ENCODE measurements around the gene DESI1. TPM values are rescaled to one million over a fixed set of nuclear protein-coding genes. Genes with fewer than 3 reads are reported as not detected.

The DESI1 gene
- total and polyA plus RNA-seq, 2 of the 13 experiments (the other 11 are each of a cell fraction or from before 2014, with no cell fraction given): 21.6 to 29.2 TPM

GRCh38 chr22:41564563-41564962 is 56.3 kb downstream of the DESI1 start (continued):
- TF ChIP-seq ARID5B (CRISPR knock-in tag; IDR thresholded peaks at IDR 0.05): no peak
- no peak for TF ChIP-seq JUN (CRISPR knock-in tag; IDR thresholded peaks at IDR 0.05)
- no peak for TF ChIP-seq KLF6 (CRISPR knock-in tag; IDR thresholded peaks at IDR 0.05)
- TF ChIP-seq HINFP (CRISPR knock-in tag; IDR thresholded peaks at IDR 0.05; ENCODE audit: low read depth): no peak
- TF ChIP-seq, protein P1, sequence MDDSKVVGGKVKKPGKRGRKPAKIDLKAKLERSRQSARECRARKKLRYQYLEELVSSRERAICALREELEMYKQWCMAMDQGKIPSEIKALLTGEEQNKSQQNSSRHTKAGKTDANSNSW (CRISPR knock-in tag; IDR thresholded peaks at IDR 0.05; ENCODE audit: borderline replicate concordance): no peak
- no peak for TF ChIP-seq ZNF24 (IDR thresholded peaks at IDR 0.05)
- TF ChIP-seq ZNF180 (CRISPR knock-in tag; IDR thresholded peaks at IDR 0.05; ENCODE audit: borderline replicate concordance, low read depth): no peak
- TF ChIP-seq MXD4 (CRISPR knock-in tag; IDR thresholded peaks at IDR 0.05): no peak
- TF ChIP-seq ZBTB2 (CRISPR knock-in tag; IDR thresholded peaks at IDR 0.05; ENCODE audit: low read depth): no peak
- TF ChIP-seq KDM1A (CRISPR knock-in tag; IDR thresholded peaks at IDR 0.05): 0 out of 2 replicates have a peak, but pooled peaks have one; percentile 14
- TF ChIP-seq HDAC6 (IDR thresholded peaks at IDR 0.05; ENCODE audit: low read depth, low read length): no peak
- TF ChIP-seq ZNF329 (CRISPR knock-in tag; IDR thresholded peaks at IDR 0.05; ENCODE audit: low read depth): no peak
- TF ChIP-seq IRX3 (CRISPR knock-in tag; IDR thresholded peaks at IDR 0.05; ENCODE audit: borderline replicate concordance, low read depth): no peak
- peak; percentile 98 for TF ChIP-seq ZNF768 (CRISPR knock-in tag; IDR thresholded peaks at IDR 0.05)

Measured in HepG2 (cell line).